ELF-1 (cell line): ENCODE measurements around the gene UBE2QL1.

Experiments
- DNase-seq: peaks from one replicate; pipeline ENCODE4 v3.0.0-alpha.2; 2016; ENCODE audit warnings: low read depth, low spot score

Gene UBE2QL1

DNA sequence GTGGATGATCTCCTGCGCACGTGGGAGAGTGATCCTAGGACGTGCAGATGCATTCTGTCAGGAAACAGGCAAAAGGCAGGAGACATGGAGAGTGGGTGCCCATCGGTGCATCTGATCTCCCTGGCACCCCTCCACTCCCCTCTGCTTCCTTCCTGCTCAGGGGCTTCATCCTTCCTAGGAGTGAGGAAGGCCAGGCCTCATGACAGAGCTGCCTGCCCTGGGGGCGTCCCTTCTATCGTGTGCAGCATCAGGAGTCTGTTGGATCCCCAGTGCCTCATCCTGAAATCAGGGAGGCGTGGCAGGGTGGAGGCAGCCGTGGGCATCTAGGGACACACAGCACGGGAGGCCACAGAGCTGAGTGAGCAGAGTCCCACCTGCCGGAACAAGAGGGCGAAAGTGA, 30.1 kb downstream of the UBE2QL1 start:
- DNase-seq = no peak

DNA sequence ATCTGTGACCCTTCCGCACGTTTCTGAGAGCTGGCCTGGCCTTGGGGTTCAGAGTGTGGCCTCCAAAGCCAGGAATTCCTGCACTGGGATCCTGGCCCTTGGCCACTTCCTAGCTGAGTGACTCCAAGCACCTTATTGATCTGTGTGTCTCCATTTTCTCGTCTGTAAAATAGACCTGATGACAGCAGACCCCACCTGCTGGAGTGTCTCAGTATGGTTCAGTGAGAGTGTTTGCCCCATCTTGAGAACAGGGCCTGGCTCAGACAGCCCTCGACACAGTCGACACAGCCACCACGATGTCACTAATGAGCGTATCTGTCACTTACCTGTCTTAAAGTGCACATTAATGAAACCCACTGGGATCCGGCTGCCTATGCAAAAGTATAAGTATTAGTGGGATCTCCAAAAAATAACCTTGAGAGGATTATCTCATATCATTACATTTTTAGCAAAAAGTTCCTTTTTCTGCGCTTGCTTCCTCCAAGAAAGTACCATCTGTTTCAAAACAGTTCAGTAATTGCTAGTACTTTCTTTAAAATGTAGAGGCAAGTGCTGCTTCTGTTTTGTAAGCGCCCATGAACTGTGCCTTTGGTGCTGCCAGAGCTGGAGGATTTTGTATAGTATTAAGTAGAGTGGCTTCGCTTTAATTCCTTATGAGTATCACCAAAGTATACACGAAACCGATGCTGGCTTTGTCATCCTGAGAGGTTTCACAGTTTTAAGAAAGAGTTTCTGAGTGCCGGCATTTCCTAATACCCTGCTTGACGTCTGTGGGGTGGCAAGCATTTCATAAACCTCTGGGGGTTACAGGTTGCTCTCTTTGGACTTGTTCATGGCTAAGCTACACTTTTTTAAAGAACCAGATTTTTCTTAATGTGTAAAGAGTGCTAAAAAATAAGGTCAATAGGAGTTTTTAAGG, 31.7 kb downstream of the UBE2QL1 start:
- no peak for DNase-seq

DNA sequence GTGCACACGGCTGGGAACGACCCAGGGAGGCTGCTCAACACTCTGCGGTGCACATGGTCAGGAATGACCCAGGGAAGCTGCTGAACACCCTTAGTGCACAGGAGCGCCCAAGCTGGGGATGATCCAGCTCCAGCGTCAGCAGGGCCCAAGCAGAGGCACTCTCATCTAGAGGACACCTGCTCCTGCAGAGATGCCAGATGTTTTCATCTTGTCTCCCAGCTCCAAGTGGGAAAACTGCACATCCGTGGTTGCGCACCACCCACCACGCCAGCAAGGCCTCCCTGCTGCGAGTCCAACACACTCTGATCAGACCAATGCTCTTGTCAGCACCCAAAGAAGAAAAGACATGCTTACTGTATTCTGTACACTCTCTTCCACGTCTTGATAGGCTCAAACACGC, 34.1 kb downstream of the UBE2QL1 start:
- DNase-seq = no peak

DNA sequence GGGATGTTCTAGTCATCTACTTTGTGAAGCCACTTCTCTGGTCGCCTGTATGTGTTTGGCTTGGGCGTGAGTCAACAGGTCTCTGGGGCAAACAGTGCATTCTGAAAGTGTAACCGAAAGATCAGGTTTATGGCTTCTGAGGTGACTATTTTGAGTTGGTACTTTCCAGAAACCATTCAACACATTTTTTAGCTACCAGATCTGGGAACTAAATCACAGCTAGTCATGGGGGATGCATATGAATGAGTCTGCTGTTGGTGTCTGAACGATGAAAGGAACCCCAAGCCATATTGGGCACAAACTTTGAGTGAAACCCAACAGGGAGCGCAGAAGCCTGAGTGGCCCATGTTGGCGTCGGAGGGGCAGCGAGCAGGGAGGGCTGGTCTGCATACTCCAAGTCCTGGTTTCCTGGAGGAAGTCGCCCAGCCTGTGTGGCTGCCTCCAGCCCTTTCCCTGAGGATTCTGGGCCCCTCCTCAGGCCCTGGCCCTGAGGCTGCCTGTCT, 35.3 kb downstream of the UBE2QL1 start:
- no peak for DNase-seq

DNA sequence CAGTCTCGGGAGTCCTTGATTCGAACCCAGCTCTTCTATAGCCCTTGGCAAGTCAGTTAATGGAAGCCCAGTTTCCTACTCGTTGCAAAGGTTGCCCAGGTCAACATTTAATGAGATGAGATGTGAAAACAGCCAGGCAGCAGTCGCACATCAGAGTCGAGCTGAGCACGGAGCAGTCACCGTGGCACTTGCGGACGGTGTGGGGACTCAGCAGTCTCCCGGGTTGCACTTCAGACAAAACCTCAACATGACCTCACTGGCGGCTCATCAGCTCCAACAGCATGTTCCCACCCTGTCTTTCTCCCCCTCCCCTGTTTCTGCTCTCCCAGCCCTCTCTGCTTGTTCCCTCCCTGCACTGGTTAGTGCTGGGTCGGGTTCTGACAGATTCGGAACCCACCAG, 35.8 kb downstream of the UBE2QL1 start:
- no peak for DNase-seq

DNA sequence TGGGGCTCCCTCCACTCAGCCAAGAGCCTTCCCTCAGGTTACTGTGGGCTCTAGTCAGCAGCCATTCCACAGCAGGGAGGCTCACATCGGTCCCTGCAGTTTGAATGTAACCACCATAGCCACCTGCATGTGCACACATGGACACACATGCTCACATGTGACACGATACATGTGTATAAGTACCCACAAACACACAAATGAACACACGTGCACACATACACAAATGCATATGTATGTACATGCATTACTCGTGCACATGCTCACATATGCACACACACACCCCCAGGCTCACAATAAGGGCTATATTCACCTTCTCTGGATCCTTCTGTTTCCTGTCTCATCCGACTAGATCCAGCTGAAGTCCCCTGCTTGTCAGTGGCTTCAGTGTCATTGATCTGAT, 36.2 kb downstream of the UBE2QL1 start:
- DNase-seq = no peak

DNA sequence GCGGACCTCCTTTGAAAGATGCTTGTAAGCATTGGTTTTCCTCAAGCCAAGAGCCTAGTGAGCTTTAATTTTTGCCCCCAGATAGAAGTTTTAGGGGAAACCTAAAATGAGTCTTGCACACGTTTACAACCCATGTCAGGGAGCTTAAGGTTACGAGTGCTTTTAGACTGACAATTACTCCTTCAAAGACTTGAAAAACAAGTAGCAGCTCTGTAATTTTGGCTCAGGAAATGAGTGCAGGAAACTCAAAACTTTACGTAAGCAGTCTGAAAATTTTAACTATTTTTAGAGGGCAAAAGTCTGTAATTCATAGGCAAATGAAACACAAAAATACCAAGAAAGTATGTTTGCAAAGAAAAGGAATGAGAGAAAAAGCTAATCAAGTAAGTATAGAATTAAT, 36.8 kb downstream of the UBE2QL1 start:
- no peak for DNase-seq

DNA sequence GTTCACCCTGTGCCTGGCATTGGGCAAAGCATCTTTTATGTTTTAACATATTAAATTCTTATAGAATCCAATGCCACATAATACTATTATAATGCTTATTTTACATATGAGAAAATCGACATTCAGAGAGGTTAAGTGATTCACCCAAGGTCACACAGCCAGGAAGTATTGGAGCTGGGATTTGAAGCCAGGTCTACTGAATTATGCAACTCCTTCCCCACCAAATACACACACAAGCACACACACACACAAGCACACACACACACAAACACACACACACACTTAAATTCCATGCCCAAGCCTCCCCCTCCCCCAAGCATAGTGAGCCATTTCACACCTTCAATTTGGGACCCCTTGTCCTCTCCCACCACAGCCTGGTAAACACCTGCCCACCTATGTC, 37.4 kb downstream of the UBE2QL1 start:
- no peak for DNase-seq

DNA sequence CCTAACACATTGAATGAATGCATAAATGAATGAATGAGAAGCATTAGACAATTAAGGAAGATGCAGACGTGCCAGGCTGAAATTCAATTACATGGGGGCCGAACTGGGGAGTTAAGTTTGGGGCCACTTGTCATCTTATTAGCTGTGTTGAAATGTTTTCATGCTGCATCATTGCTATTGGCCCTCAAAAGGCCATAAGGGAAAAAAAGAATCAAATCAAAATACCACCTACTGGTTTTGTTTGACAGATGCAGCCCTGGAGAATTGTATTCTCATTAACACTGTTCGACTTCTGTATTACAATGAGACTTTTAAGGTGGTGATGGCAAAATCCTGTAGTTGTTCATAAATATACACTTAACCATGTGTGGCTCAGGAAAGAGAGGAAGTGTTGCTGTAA, 38.4 kb downstream of the UBE2QL1 start:
- no peak for DNase-seq

DNA sequence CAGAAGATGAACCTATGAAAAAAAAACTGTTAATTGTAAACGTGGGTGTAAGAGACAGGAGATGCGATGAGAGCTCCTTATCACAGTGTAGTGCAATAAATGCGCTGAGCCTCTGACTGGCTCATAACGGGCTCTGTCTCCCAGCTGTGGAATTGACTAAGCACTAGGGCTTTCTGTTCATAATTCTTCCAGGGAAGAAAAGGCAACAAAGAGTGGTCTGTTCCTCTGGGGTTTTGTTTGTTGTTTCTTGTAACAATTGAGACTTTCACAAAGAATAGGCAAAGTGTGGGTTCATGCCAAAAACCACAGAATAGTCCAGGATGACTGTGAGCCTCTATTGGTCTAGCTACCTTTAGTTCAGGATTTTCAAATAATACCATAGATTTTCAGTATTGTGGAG, 39.4 kb downstream of the UBE2QL1 start:
- DNase-seq = no peak

DNA sequence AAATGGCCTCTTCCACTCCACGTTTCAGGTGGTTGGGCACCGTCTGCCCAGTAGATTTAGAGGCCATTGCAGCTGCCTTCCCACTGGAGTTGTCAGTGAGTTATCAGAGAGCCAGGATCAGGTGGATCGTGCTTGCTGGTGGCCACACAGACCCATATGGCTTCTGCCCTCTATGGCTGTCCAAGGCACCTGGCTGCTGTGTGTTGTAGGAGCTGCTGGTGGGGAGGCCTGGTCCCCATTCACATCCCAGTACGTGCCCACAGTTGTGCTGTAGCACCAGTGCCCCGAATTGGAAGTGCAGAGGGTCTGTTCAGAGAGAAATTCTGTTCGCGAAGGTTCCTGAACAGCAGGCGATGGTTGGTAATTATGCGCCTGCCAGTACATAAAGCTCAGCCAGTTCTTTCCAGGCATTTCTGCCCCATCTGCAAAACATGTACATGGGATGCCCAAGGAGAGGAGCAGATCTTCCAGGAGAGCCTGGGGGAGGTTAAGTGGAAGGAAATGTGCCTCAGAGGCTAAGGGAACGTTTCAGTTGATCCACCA, 41.1 kb downstream of the UBE2QL1 start:
- DNase-seq = no peak

DNA sequence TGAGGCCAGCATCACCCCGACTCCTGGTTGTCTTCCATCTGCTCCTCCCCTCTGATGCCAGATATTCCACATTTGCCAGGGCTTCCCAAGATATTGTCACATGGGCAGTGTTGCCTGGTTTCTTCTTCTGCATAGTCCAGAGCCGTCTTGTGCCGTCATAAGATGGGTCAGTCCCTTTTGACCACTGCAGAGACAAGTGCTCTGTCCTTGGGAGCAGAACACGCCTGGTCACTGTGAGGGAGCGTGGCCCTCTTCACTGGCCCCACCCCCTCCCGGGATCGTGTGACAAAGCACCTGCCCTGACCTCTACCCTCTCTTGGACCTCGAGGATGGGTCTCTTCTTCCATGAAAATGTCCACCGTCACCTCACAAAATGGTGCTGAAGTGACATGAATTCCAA, 41.6 kb downstream of the UBE2QL1 start:
- DNase-seq = no peak

DNA sequence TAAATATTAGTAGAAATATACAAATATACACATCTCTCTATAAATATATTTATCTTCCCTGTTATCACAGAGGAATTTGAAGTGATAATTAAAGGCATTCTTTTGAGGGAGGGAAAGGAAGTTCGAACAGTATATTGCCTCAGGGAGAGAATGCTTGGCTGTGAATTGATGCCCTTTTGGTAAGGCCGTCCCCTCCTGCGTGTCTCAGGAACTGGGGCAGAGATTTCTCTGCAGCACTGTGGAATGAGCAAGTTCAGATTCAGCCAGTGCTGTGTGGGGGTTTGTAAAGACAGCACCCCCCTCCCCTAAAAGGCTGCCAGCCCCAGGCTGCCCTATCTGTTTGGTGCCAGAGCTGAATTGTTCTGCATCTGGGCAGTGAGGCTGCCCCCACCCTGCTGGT, 42.0 kb downstream of the UBE2QL1 start:
- no peak for DNase-seq

DNA sequence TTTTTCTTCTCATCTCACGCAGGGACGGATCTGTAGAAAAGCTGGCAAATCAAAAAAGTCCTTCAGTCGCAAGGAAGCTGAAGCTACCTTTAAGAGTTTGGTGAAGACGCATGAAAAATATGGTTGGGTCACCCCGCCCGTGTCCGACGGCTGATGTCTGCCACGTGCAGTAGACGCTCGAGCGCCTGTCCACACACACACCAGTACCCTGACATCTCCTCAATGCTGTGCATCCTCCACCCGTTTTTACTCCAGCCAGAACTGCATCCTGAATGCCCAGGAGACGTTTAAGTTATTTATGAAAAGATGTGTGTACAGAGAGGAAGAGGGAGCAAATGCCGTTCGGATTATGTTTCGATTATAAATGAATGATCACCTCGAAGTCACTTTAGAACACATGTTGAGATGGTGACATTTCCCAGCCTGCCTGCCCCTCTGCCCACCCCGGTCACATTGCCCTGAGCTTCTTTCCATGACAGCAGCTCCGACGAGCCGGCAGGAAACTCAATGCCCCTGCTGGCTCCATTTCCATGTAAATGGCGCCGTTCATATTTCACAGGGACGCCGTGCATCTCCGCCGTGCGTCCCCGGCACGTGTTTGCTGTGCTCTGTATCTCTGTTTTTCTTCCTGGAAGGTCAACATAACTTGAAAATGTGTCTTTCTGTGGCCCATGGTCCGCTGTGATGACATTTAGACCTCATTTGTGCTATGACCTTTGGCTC, 42.7 kb downstream of the UBE2QL1 start:
- DNase-seq = no peak

DNA sequence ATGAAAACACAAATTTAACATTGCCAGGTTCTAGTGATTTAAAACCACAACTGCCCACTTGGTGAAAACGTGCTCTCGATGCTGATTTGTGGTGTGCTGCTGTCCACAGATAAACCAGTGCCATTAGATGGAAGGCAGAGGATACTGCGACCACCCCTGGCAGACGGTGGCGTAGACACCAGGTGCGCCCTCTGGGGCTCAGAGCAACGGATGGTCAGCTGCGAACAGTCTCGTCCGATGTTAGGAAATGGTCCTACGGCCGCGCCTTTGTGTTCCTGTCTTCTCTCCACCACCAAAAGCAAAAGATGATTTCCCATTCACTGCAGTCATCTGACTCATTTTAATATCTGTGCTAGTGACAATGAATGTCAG, 43.2 kb downstream of the UBE2QL1 start:
- no peak for DNase-seq

DNA sequence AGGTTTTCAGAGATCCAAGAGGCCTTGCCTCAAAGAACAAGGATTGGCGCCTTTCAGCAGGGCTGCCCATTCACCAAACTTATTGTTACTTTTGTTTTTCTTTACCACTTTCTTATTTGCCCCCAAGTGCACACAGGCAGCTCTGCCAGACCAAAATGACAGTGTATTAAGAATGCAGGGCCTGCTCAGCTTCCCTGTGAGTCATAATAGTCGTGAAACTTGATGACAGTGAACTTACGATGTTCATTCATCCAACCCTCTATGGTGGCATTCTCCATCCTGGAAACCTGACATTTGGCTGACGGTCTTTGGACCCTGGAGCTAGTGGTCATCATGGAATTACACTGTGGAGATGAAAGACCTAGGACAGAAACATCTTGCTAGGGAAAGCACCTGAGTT, 44.3 kb downstream of the UBE2QL1 start:
- DNase-seq = no peak

DNA sequence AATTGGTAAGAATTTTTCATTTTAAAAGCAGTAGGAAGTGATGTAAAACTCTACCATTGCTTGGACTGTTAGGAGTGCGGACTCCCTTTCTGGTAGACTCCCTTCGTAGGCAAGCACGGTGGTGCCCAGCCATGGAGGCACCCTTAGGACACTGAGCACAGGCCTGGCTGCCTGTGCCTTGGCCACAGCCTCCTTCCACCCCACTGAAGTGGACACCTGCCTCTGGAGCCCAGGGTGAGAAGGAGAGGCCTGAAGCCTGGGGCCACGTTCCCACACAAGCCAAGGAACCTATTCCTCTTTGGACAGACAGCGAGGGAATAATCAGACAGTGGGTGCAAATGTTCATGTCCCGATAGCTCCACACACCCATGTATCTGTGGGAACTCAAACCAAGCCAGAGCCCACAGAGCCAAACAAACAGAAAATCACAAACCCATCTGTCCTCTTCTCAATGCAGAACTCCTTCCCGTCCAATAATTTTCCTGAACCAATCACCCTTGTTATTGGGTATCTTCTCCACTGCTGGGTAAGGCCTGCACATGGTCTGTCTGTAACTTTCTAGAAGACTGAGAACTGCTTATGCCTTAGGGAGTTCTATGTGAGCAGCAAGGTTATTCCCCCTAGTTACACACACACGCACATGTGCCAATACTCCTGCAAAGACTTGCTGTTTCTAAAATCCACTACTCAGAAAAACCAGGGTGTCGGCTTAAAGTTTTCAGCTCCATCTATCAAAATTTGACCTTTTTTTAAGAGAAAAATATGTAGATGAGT, 45.2 kb downstream of the UBE2QL1 start:
- DNase-seq = no peak

DNA sequence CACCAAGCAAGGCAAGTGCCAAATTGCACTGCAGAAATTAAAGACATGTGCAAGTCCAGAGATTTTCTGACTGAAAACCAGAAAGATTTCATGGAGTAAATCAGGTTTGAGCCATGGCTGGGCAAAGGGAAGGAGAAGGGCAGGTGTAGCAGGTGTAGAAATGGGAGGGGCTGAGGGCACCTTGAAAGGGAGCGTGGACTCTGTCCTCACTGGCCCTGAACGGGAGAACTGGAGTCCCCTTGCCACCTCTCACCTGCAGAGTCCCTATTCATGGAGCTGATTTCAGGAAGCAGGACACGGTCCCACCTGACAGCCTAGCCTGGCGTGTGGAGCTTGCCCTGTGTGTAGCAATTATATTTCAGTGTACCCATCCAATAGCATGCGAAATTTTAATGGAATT, 46.3 kb downstream of the UBE2QL1 start:
- no peak for DNase-seq

DNA sequence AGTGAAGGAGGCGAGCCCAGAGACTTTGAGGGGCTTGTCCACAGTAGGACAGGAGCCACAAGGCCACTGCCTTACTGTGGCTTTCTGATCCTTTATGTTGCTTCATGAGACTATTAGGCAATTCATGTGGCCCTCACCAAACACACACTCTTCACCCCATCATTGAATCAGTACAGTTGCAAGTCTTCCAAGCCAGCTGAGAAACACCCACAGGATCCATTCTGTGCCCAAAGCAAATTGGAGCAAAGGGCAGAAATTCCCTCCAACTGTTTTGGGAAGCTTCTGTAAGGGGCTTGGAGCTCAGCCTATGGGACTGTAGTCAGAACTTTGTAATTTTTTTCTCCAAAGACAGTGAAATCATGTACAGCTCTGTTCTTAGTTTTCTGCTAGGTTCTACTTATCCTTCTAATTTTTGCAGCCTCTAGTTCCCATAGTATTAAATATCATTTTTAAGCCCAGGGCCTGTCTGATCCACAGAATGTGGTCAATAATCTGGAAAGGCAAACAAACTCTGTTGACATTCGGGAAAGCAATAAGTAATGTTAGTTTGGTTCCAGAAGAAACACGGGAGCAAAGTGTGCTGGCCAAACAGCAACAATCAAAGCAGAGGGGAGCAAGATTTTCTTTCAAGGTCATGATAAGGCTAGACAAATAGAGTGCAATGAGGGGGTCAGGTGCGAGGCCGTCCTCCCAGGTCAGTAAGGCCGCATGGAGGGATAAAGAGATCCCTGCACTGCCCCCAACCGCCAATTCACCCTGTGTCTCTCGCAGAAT, 47.0 kb downstream of the UBE2QL1 start:
- DNase-seq = no peak

DNA sequence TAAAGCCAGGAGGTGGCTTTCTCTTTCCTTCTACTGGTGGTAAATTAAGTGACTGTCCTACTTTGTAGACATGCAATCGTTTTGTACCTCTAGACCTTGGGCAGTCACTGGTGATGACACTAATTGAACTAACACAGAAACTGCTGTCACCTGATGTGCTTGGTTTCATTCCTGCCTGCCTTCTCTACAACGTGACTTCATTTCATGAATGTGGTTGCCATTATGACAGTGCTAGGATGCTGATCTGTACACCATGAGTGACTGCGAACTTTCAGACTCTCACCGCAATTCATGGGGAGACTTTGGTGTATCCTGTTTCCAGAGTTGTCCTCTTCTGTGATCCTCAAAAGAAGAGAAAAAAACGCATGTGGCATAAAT, 47.5 kb downstream of the UBE2QL1 start:
- DNase-seq = no peak

DNA sequence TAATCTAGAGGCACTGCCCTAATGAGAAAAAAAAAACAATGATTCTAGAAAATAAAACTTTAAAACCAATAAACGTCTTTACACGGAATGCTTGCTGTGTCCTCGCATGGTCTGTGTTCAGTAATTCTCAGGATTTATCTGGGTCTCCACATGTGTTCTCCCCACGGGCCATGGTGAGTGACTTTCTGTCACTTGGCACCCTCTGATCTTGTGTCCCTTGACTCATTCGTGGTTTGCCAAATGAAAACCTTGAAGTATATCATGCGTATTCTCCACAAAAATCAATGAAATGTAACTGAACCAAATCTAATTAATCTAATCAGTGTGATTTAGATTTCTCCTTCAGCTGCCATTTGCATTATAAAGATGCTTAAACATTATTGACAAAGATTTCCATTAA, 48.0 kb downstream of the UBE2QL1 start:
- no peak for DNase-seq
